Gastrocnemius medialis (tissue), 4 donors: ENCODE data around the gene EXOC7.

Source experiments
- POLR2A ChIP-seq, 2 donors: fragments of 450-650 bp; IDR thresholded peaks; one replicate each; pipeline ENCODE4 v1.6.1; 2017; ENCODE audit warnings: antibody characterized with exemption in 2 of 2, mild to moderate bottlenecking in 2 of 2, moderate library complexity in 2 of 2
- TF ChIP-seq, protein P1 (sequence below), 5 experiments: fragments of 450-650 bp in 3 of 5; fragments of 200-600 bp in 2 of 5; sonication (generic) in 2 of 5; IDR thresholded peaks in 4 of 5; conservative IDR thresholded peaks in 1 of 5; 1 replicate in 4 of 5; 2 replicates in 1 of 5; pipeline ENCODE4 v1.5.1; 2016 to 2019; ENCODE audit warnings: antibody characterized with exemption in 5 of 5, mild to moderate bottlenecking in 3 of 5, moderate library complexity in 3 of 5

DNA sequence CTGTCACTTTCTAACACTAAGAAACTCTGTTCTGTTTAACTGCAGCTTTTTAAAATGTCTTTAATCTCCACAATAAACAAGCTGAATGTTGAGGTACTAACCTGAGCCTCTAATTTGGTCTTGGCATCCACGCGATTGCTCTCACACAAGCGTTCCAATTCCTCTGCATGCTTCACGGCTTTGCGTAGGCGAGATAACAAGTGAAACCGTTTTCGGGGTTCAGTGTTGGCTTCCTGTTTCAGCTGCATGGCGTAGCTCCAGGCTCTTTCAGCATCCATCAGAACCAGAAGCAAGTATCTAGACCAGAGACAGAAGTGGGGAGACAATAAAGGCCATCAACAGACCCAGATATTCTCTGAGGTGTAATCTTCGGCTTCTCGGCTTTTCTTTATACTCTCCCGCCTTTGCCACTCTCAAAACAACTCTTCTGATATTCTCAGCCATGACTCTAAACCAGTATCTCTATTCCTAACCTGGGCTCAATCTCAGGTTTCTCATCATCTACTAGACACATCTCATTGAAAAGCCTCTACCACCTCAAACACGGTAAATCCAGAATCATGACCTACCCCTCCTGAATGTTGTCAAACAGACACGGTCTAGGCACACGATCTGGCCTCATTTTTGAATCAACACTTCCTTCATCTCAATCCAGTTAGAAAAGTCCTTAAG lies 39.6 kb downstream of the EXOC7 start:
- TF ChIP-seq, protein P1, sequence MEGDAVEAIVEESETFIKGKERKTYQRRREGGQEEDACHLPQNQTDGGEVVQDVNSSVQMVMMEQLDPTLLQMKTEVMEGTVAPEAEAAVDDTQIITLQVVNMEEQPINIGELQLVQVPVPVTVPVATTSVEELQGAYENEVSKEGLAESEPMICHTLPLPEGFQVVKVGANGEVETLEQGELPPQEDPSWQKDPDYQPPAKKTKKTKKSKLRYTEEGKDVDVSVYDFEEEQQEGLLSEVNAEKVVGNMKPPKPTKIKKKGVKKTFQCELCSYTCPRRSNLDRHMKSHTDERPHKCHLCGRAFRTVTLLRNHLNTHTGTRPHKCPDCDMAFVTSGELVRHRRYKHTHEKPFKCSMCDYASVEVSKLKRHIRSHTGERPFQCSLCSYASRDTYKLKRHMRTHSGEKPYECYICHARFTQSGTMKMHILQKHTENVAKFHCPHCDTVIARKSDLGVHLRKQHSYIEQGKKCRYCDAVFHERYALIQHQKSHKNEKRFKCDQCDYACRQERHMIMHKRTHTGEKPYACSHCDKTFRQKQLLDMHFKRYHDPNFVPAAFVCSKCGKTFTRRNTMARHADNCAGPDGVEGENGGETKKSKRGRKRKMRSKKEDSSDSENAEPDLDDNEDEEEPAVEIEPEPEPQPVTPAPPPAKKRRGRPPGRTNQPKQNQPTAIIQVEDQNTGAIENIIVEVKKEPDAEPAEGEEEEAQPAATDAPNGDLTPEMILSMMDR (IDR thresholded peaks at IDR 0.05 in 4 of 5, conservative IDR thresholded peaks at IDR 0.05 in 1 of 5) = no peak
- no peak for TF ChIP-seq POLR2A (IDR thresholded peaks at IDR 0.05)
